ENCODE data around the gene CAPZA1.
"Not testable (repeated sequence)": the region's sequence is repeated elsewhere in the genome, so short reads cannot be mapped to it uniquely, and the experiment has no call there.

CAPZA1 gene

DNA sequence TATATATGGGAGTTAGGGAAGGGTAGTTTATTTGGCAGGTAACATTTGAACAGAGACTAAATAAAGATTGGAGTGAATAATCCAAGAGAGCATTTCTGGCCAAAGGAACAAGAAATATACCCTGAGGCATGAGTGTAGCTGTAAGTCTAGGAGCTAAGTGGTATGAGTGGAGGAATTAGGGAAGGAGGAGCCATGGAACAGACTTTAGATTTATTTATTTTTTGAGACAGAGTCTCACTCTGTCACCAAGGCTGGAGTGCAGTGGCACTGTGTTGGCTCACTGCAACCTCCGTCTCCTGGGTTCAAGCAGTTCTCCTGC is 18.4 kb downstream of the CAPZA1 start:
- no peak overlapping the region for H3K9ac ChIP-seq (ENCODE audit: low read depth, low read length)
- no peaks in the 10 kb centered on the region for H3K4me1 ChIP-seq (ENCODE audit: insufficient read depth, low read length)
- no peaks in the 10 kb centered on the region for H3K36me3 ChIP-seq (ENCODE audit: insufficient read depth, low read length)
- no peaks in the 10 kb centered on the region for H3K9me3 ChIP-seq (ENCODE audit: control insufficient read depth, insufficient read depth, low read length)

GRCh38 chr1:112640437-112640836 is 20.8 kb downstream of the CAPZA1 start:
- not testable (repeated sequence) for H3K36me3 ChIP-seq (ENCODE audit: insufficient read depth, low read length); H3K9me3 ChIP-seq (ENCODE audit: control insufficient read depth, insufficient read depth, low read length); H3K4me1 ChIP-seq (ENCODE audit: insufficient read depth, low read length); H3K9ac ChIP-seq (ENCODE audit: low read depth, low read length)

GRCh38 chr1:112643080-112643479 is 23.4 kb downstream of the CAPZA1 start:
- H3K9me3 ChIP-seq (ENCODE audit: control insufficient read depth, insufficient read depth, low read length) = no peaks in the 10 kb centered on the region
- no peaks in the 10 kb centered on the region; the same call in 1 of the 2 replicates for H3K36me3 ChIP-seq (ENCODE audit: insufficient read depth, low read length)
- H3K9ac ChIP-seq (ENCODE audit: low read depth, low read length) = no peak overlapping the region
- H3K4me1 ChIP-seq (ENCODE audit: insufficient read depth, low read length) = no peaks in the 10 kb centered on the region

DNA sequence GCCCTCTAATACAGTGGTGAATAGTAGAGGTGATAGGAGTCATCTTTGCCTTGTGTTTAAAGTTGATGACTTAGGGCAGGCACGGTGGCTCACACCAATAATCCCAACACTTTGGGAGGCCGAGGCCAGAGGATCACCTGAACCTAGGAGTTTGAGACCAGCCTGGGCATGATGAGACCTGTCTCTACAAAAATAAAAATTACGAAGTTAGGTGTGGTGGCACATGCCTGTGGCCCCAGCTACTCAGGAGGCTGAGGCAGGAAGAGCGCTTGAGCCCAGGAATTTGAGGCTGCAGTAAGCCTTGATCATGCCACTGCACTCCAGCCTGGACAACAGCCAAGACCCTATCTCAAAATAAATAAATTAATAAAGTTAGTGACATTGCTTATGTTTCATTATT is 26.6 kb downstream of the CAPZA1 start:
- Histone ChIP-seq H3K4me1 (ENCODE audit: insufficient read depth, low read length) (no peaks in the 10 kb centered on the region), H3K9ac (ENCODE audit: low read depth, low read length) (no peak overlapping the region), H3K9me3 (ENCODE audit: control insufficient read depth, insufficient read depth, low read length) (no peaks in the 10 kb centered on the region), H3K36me3 (ENCODE audit: insufficient read depth, low read length) (peaks cover 8% of the 10 kb centered on the region)

- Histone ChIP-seq H3K9ac (ENCODE audit: low read depth, low read length) (no peak overlapping the region), H3K9me3 (ENCODE audit: control insufficient read depth, insufficient read depth, low read length) (no peaks in the 10 kb centered on the region), H3K4me1 (ENCODE audit: insufficient read depth, low read length) (no peaks in the 10 kb centered on the region), H3K36me3 (ENCODE audit: insufficient read depth, low read length) (peaks cover 11% of the 10 kb centered on the region; the same call in 1 of the 2 replicates)
These were observed 31.6 kb downstream of the CAPZA1 start for GRCh38 chr1:112651205-112651604.

GRCh38 chr1:112665857-112666256 is 46.2 kb downstream of the CAPZA1 start:
- H3K9ac ChIP-seq (ENCODE audit: low read depth, low read length) = no peak overlapping the region
- H3K36me3 ChIP-seq (ENCODE audit: insufficient read depth, low read length) = peaks cover 15% of the 10 kb centered on the region
- no peaks in the 10 kb centered on the region for H3K9me3 ChIP-seq (ENCODE audit: control insufficient read depth, insufficient read depth, low read length)
- peaks cover under 1% of the 10 kb centered on the region; the same call in 1 of the 2 replicates for H3K4me1 ChIP-seq (ENCODE audit: insufficient read depth, low read length)

GRCh38 chr1:112666946-112667345 is 47.3 kb downstream of the CAPZA1 start:
- Histone ChIP-seq H3K36me3 (ENCODE audit: insufficient read depth, low read length) (peaks cover 15% of the 10 kb centered on the region), H3K4me1 (ENCODE audit: insufficient read depth, low read length) (peaks cover 11% of the 10 kb centered on the region), H3K9ac (ENCODE audit: low read depth, low read length) (no peak overlapping the region)

DNA sequence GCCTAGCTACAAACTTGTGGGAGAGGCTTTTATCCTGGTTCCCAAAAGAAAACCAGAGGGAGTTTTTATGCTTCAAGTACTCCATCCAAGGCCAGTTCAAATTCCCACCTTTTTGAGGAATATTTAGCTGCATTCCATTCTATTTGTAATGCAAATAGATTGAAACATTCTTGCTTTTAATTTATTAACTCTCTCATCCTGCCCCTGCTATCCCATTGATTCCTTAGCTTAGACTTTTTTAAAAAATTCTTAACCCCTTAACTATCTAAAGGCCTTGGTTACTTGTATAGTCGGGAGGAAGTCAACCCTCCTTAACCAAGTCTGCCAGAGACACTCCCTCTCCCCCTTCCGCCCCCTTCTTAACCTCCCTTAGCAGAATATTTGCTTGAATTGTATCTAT is 52.4 kb downstream of the CAPZA1 start:
- peaks cover 38% of the 10 kb centered on the region for H3K4me1 ChIP-seq (ENCODE audit: insufficient read depth, low read length)
- H3K36me3 ChIP-seq (ENCODE audit: insufficient read depth, low read length) = peaks cover 10% of the 10 kb centered on the region; the same call in 1 of the 2 replicates
- H3K9ac ChIP-seq (ENCODE audit: low read depth, low read length) = no peak overlapping the region
- no peaks in the 10 kb centered on the region for H3K9me3 ChIP-seq (ENCODE audit: control insufficient read depth, insufficient read depth, low read length)

More at GRCh38 chr1:112666946-112667345, 47.3 kb downstream of the CAPZA1 start:
- H3K9me3 ChIP-seq (ENCODE audit: control insufficient read depth, insufficient read depth, low read length) = no peaks in the 10 kb centered on the region

DNA sequence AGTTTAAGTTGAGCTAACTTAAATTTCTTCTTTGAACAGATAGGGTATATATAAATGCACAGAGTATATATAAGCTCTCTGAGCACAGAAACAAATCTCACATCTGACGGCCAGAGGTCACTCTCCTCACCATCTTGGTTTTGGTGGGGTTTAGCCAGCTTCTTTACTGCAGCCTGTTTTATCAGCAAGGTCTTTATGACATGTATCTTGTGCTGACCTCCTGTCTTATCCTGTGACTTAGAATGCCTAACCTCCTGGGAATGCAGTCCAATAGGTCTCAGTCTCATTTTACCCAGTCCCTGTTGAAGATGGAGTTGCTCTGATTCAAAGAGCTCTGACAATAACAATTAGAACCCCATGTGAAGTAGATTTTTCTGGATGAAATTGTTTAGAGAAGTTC is 53.2 kb downstream of the CAPZA1 start:
- H3K36me3 ChIP-seq (ENCODE audit: insufficient read depth, low read length) = peaks cover 10% of the 10 kb centered on the region; the same call in 1 of the 2 replicates
- H3K9ac ChIP-seq (ENCODE audit: low read depth, low read length) = no peak overlapping the region
- no peaks in the 10 kb centered on the region for H3K9me3 ChIP-seq (ENCODE audit: control insufficient read depth, insufficient read depth, low read length)
- H3K4me1 ChIP-seq (ENCODE audit: insufficient read depth, low read length) = peaks cover 38% of the 10 kb centered on the region

GRCh38 chr1:112673592-112674439 is 54.2 kb downstream of the CAPZA1 start:
- Histone ChIP-seq H3K9ac (ENCODE audit: low read depth, low read length) (peak overlapping the region; percentile 91), H3K36me3 (ENCODE audit: insufficient read depth, low read length) (peaks cover 5% of the 10 kb centered on the region; the same call in 1 of the 2 replicates), H3K9me3 (ENCODE audit: control insufficient read depth, insufficient read depth, low read length) (no peaks in the 10 kb centered on the region), H3K4me1 (ENCODE audit: insufficient read depth, low read length) (peaks cover 38% of the 10 kb centered on the region)

GRCh38 chr1:112674440-112674985 is 54.9 kb downstream of the CAPZA1 start, which contains the start of gene MOV10:
Gene MOV10, plus strand, starts transcription at chr1:112674659. Its CDS starts 254 bp downstream, at chr1:112674913.
- H3K36me3 ChIP-seq (ENCODE audit: insufficient read depth, low read length) = peaks cover 2% of the 10 kb centered on the region; the same call in 1 of the 2 replicates
- no peaks in the 10 kb centered on the region for H3K9me3 ChIP-seq (ENCODE audit: control insufficient read depth, insufficient read depth, low read length)
- peaks cover 38% of the 10 kb centered on the region for H3K4me1 ChIP-seq (ENCODE audit: insufficient read depth, low read length)
- peak within 1 kb of the TSS; percentile 91 for H3K9ac ChIP-seq (ENCODE audit: low read depth, low read length)

- Histone ChIP-seq H3K9me3 (ENCODE audit: control insufficient read depth, insufficient read depth, low read length) (no peaks in the 10 kb centered on the region), H3K4me1 (ENCODE audit: insufficient read depth, low read length) (peaks cover 38% of the 10 kb centered on the region), H3K9ac (ENCODE audit: low read depth, low read length) (peak overlapping the region; percentile 91), H3K36me3 (ENCODE audit: insufficient read depth, low read length) (no peaks in the 10 kb centered on the region; the same call in 1 of the 2 replicates)
These were observed 55.5 kb downstream of the CAPZA1 start for GRCh38 chr1:112674986-112675727.

- no peaks in the 10 kb centered on the region for H3K36me3 ChIP-seq (ENCODE audit: insufficient read depth, low read length)
- peak overlapping the region; percentile 91 for H3K9ac ChIP-seq (ENCODE audit: low read depth, low read length)
- H3K9me3 ChIP-seq (ENCODE audit: control insufficient read depth, insufficient read depth, low read length) = no peaks in the 10 kb centered on the region
- H3K4me1 ChIP-seq (ENCODE audit: insufficient read depth, low read length) = peaks cover 37% of the 10 kb centered on the region
These were observed 56.2 kb downstream of the CAPZA1 start for GRCh38 chr1:112675728-112676381.

GRCh38 chr1:112676543-112676942 is 56.9 kb downstream of the CAPZA1 start:
- H3K9me3 ChIP-seq (ENCODE audit: control insufficient read depth, insufficient read depth, low read length) = no peaks in the 10 kb centered on the region
- H3K4me1 ChIP-seq (ENCODE audit: insufficient read depth, low read length) = peaks cover 30% of the 10 kb centered on the region
- H3K9ac ChIP-seq (ENCODE audit: low read depth, low read length) = no peak overlapping the region
- H3K36me3 ChIP-seq (ENCODE audit: insufficient read depth, low read length) = no peaks in the 10 kb centered on the region
